NCI-H2196 treated with DMSO at 0.1 percent for 48 hours (cell line): ENCODE measurements around the gene KRT28.

ENCODE experiments used
- DNase-seq: peaks from one replicate; lab custom pipeline; 2025; ENCODE audit not compliant: unreplicated experiment; lab: John Stamatoyannopoulos, UW

The KRT28 gene

GRCh38 chr17:40799859-40800258 is at the start of gene KRT28:
KRT28 (minus strand) TSS chr17:40799959; CDS start chr17:40799893, 66 bp downstream.
- no peak for DNase-seq

- DNase-seq = no peak
These were observed 49.0 kb upstream of the KRT28 start for GRCh38 chr17:40848583-40849235.

GRCh38 chr17:40846515-40847144 is 46.9 kb upstream of the KRT28 start:
- DNase-seq = no peak

DNA sequence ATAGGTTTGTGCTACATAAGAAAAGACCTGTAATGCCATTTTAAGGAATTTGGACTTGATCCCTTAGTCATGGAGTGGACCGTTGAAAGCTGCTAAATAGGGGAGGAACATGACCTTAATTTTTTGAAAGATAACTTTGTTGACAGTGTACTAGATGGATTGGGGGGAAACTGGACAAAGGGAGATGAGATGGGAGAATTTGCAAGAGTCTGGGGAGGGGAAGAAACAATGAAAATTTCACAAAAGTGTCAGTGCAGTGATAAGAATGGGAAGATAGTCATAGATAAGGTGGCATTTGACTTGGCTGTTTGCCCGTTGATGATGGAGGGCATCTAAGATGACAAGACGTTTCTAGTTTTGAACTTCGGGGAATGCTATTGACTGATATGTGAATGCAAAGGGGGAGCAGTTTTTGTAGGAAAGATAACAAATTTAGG is 44.9 kb upstream of the KRT28 start:
- no peak for DNase-seq

DNA sequence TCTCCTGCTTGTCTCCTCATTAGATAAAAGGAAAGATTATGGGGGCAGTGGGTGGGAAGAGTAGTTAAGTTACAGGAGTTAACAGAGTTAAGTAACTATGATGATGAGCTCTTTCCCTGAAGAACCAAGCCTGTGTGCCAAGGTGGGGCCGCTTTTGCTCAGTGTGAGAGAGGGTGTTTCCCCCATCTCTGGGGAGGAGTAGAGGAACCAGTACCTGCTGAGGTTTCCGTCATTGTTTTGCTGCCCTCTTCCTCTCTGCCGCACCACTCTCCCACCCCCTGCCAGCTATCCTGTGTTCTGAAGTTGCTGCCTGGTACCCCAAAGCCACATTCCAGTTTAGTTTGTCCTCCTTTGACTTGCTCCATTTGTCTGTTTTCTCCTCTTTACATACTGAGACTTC is 43.5 kb upstream of the KRT28 start:
- no peak for DNase-seq

GRCh38 chr17:40841246-40841645 is 41.5 kb upstream of the KRT28 start:
- no peak for DNase-seq

DNA sequence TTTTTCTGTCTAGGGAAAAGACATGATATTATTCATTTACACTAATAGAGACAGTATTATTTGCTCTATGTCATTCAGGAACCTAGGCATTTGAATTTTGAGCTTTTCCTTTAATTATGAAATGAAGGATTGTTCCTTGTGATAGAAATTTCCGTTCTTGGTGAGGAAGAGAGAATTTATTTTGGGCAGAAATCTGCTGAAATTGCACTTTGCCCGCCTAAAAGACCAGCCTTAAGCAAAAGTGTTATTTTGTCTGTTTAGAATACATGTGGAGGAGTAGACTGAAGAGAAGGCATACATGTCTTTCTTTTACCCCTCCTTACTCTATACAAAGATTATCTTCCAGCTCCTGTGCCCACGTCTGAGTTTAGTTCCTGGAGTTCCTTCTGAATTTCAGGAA is 39.4 kb upstream of the KRT28 start:
- DNase-seq = no peak

DNA sequence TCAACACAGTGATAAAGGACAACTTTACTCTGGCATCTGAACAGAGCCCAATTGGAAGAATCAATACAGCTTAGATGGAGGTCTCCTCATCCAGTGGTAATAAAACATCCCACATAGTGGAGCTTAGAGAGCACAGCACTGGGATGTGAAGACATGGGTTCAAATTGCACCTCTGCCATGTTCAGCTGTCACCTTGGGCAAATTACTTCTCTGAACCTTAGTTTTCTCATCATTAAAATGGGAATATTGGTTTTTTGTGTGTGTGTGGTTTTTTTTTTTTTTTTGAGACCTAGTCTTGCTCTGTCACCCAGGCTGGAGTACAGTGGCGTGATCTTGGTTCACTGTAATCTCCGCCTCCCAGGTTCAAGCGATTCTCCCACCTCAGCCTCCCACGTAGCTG is 36.3 kb upstream of the KRT28 start:
- DNase-seq = no peak

DNA sequence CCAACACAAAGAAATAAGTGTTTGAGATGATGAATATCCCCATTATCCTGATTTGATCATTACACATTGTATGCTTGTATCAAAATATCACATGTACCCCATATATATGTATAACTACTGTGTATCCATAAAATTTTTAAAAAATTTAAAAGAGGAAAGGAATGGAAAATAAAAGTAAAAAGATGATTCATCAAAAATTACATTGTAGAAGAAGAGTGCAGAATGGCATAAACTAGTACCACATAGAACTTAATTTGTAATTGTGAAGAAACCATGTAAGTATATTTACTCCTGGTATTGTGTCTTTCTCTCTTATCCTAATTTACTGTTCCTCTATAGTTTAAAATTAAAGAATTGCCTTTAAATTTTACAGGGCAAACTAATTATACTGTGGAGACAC is 34.1 kb upstream of the KRT28 start:
- DNase-seq = no peak

DNA sequence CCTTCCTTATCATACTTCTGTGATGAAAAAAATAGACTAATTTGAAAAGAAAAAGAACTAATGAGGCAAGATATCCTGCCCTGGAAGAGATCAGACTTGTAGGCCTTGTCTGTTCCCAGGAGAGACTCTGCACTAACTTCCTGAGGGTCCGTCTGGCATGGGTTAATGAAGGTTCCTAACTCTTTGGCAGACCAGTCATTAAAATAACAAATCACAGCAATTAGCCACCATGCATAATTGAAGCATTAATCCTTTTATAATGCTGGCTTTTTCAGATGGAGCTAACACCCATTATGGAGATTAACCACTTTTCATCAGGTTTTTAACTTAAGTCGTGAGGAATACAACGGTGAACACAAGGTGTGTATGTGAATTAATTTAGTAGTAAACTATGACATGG is 33.1 kb upstream of the KRT28 start:
- DNase-seq = no peak

DNA sequence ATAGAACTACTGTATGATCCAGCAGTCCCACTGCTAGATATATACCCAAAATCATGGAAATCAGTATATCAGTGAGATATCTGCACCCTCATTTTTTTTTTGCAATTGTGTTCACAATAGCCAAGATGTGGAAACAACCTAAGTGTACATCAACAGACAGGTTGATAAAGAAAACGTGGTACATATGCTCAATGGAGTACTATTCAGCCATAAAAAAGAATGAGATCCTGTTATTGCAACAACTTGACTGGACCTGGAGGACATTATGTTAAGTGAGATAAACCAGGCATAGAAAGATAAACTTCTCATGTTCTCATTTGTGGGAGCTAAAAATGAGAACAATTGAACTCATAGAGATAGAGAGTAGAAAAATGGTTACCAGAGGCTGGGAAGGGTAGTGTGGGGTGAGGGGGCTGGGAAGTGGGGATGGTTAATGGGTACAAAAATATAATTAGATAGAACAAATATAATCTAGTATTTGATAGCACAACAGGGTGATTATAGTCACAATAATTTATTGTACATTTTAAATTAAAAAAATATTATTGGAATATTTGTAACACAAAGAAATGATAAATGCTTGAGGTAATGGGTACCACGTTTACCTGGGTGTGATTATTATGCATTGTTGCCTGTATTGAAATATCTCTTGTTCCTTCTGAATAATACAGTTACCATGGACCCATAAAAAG is 30.5 kb upstream of the KRT28 start:
- no peak for DNase-seq

DNA sequence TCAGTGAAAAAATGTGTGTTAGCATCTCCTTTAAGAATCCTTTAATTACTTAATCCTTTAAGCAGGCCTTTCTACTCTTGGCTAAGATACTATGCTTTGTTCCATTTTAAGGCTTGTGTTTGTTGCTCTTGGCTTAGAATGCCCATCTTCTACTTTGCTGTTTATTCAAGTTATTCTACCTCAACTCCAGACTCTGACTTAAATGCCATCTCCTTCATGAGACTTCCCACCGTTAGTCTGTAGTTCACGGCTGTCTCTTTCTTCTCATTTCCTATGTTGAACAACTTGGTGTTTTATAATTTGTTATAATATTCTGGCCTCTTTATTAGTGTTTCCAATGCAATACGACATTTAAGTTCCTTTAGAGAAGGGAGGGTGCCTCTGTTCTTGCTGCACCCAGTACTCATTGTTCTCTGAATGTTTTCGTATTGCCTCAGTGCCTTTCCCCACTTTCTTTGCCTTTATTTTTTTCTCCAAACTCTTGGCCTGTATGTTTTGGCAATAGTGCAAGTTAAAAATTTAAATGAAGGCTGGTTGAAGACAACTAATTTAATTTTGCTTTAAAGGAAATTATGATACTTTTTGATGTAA is 28.8 kb upstream of the KRT28 start:
- no peak for DNase-seq

GRCh38 chr17:40827746-40828453 is 28.1 kb upstream of the KRT28 start:
- no peak for DNase-seq

DNA sequence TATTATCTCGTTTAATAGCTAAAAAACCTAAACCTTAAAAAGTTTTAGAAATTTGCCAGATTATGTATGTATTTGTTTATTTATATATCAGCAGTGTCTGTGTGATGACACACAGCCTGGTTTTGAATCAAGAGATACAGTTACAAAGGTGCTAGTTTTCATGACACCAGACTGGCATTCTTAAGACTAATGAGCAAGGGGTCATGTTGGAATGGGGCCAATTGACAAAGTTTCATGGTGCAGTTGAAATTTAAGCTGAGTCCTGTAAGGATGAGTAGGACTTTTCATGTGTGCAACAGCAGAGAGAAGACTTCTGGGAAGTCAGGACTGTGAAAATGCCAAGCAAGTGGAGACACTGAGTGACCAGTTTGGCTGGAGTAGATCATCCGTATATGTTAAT is 25.8 kb upstream of the KRT28 start:
- DNase-seq = no peak

- DNase-seq = no peak
These were observed 24.5 kb upstream of the KRT28 start for GRCh38 chr17:40824015-40824832.

DNA sequence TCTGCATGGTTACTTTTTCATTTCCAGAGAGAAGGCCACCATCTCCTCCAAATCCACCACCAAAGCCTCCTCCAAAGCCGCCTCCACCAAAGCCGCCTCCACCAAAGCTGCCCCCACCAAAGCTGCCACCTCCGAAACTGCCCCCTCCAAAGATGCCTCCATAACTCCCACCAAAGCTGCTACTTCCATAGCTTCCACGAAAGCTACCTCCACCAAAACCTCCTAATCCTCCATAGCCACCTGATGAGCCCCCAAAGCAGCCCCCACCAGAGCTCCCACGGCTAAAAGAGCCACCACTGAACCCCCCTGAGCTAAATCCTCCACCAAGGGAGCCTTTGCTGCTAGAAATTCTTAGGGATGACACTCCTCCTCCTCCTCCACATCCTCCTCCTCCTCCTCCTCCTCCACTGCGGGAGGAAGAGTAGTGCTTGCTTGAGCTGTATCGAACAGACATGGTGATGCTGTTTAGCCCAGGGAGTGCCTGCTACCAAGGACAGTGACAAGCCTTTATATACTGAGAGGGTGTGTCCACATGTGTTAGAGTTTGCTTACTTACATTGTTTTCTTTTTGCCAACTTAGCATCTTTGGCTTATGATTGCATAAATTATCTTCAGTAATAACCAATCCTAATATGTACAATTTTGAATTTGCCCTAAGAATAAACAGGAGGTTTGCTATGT is 22.5 kb upstream of the KRT28 start, which contains the start of gene KRT10:
TSS of gene KRT10 (minus strand) at position 483 of the 681 bp plus-strand sequence. CDS start at position 454, 29 bp downstream.
- no peak for DNase-seq

DNA sequence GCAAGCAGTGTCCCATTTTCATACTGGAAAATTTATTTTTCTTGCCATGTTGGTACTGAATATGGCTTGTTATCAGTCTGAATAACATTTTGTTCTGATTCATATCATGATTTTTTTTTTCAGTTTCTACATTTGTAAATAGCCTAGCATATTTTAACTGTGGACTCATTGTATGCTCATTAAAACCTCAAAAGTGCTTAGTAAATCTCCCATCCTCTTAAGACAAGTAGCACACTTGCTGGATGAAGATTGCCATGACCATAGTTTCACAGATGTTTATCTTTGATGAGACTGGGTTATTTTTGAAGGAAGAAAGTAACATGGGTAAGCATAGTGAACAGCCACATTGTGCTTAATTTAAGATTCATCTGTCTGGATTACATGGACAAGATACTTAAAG is 21.8 kb upstream of the KRT28 start:
- DNase-seq = no peak

DNA sequence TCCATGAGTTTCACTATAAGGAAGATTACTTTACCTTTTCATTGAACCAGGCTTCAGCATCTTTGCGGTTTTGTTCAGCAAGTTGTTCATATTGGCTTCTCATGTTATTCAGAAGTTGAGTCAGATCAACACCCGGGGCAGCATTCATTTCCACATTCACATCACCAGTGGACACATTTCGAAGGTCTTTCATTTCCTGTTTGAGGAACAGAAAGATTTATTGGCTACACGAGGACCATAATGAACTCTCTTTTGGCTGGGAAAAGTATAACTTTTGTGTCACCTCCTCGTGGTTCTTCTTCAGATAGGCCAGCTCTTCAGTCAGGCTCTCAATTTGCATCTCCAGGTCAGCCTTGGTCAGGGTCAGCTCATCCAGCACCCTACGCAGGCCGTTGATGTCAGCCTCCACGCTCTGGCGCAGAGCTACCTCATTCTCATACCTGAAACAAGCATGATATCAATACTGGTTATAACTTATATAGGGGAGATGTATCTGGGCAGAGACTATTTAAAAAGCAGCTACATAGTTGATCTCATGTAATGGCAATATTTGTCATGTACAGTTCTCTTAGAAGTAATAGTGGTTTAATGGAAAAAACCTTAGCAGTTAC is 20.6 kb upstream of the KRT28 start:
- no peak for DNase-seq

DNA sequence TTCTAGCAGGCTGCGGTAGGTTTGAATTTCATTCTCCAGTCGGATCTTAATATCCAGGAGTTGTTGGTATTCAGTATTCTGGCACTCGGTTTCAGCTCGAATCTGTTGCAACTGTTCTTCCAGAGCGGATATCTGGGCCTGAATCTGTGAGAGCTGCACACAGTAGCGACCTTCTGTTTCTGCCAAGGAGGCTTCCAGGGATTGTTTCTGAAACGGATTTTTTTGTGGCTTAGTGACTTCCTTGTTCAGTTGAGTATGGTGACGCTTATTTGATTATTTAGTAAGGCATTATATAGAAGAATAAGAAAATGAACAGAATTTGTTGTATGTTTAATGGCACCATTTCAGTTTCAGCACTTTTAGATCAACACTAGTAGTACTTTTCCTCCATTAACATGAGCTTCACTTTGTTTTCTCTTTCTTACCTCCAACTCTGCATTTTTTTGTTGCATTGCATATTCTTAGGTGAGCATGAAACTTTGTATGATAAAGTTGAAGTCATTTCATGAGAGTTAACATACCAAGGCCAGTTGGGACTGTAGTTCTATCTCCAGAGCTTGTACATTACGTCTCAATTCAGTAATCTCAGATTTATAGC is 19.9 kb upstream of the KRT28 start:
- DNase-seq = no peak
